ENCODE results near the gene ZBTB48. TPM values are rescaled to one million over a fixed set of nuclear protein-coding genes. Genes with fewer than 3 reads are reported as not detected.

ZBTB48 gene
- total RNA-seq, 1 experiment from 2014 or later, result 24.4 TPM

GRCh38 chr1:6603238-6603914 lies 23.6 kb downstream of the ZBTB48 start:
- Mint-ChIP-seq H3K27ac (ENCODE audit: unreplicated experiment) (peak overlapping the region; percentile 68), H3K36me3 (ENCODE audit: insufficient read depth, unreplicated experiment) (peaks cover 52% of the 10 kb centered on the region), H3K27me3 (ENCODE audit: unreplicated experiment) (no peaks in the 10 kb centered on the region), H3K4me3 (ENCODE audit: low read depth, unreplicated experiment) (peak overlapping the region; percentile 87), H3K4me1 (ENCODE audit: low read depth, unreplicated experiment) (no peaks in the 10 kb centered on the region), H3K9me3 (ENCODE audit: low read depth, unreplicated experiment) (no peaks in the 10 kb centered on the region)
- CTCF ChIA-PET, result interaction anchor here (0.5 to 0.6 kb wide), 2 partner anchors 328 to 350 kb away, joined by 3 read pairs; no protein-coding TSS in a partner anchor
- TSS peak; percentile 57 for BruUV-seq (replicated peaks)
- intact Hi-C loops (cut with micrococcal nuclease; ENCODE audit: unreplicated experiment), result loop anchor here (10.0 kb wide), 1 partner anchor 49 kb away; the partner anchor contains the start of genes NOL9 and TAS1R1
- TF ChIP-seq CTCF (IDR thresholded peaks at IDR 0.05; ENCODE audit: unreplicated experiment), result no peak
- DNase-seq, result no peak

- peak; percentile 46 for DNase-seq
- BruUV-seq (replicated peaks), result no TSS peak
- Mint-ChIP-seq H3K4me1 (ENCODE audit: low read depth, unreplicated experiment) (no peaks in the 10 kb centered on the region), H3K36me3 (ENCODE audit: insufficient read depth, unreplicated experiment) (peaks cover 45% of the 10 kb centered on the region), H3K27ac (ENCODE audit: unreplicated experiment) (peak overlapping the region; percentile 68), H3K9me3 (ENCODE audit: low read depth, unreplicated experiment) (no peaks in the 10 kb centered on the region), H3K27me3 (ENCODE audit: unreplicated experiment) (no peaks in the 10 kb centered on the region), H3K4me3 (ENCODE audit: low read depth, unreplicated experiment) (peak overlapping the region; percentile 87)
- intact Hi-C loops (cut with micrococcal nuclease; ENCODE audit: unreplicated experiment), result loop anchor here (10.0 kb wide), 1 partner anchor 49 kb away; the partner anchor contains the start of genes NOL9 and TAS1R1
- CTCF ChIA-PET, result interaction anchor here (0.5 kb wide), 1 partner anchor 349 kb away, joined by 3 read pairs; no protein-coding TSS in a partner anchor
- TF ChIP-seq CTCF (IDR thresholded peaks at IDR 0.05; ENCODE audit: unreplicated experiment), result no peak
Measured at GRCh38 chr1:6603915-6604558, 24.2 kb downstream of the ZBTB48 start.

GRCh38 chr1:6612641-6613360 lies 33.0 kb downstream of the ZBTB48 start:
- no peaks in the 10 kb centered on the region for H3K27me3 Mint-ChIP-seq (ENCODE audit: unreplicated experiment)
- no peak for TF ChIP-seq CTCF (IDR thresholded peaks at IDR 0.05; ENCODE audit: unreplicated experiment)
- H3K9me3 Mint-ChIP-seq (ENCODE audit: low read depth, unreplicated experiment), result no peaks in the 10 kb centered on the region
- peak; percentile 49 for DNase-seq
- intact Hi-C loops (cut with micrococcal nuclease; ENCODE audit: unreplicated experiment), result no loop called here
- CTCF ChIA-PET, result no interaction called here
- peak overlapping the region; percentile 91 for H3K27ac Mint-ChIP-seq (ENCODE audit: unreplicated experiment)
- BruUV-seq (replicated peaks), result TSS peak; percentile 83
- H3K4me1 Mint-ChIP-seq (ENCODE audit: low read depth, unreplicated experiment), result no peaks in the 10 kb centered on the region
- H3K4me3 Mint-ChIP-seq (ENCODE audit: low read depth, unreplicated experiment), result peak overlapping the region; percentile 93
- H3K36me3 Mint-ChIP-seq (ENCODE audit: insufficient read depth, unreplicated experiment), result peaks cover 39% of the 10 kb centered on the region

- BruUV-seq (replicated peaks), result no TSS peak
- Mint-ChIP-seq H3K9me3 (ENCODE audit: low read depth, unreplicated experiment) (no peaks in the 10 kb centered on the region), H3K4me3 (ENCODE audit: low read depth, unreplicated experiment) (peak within 1 kb of the TSS; percentile 93), H3K4me1 (ENCODE audit: low read depth, unreplicated experiment) (no peaks in the 10 kb centered on the region), H3K27me3 (ENCODE audit: unreplicated experiment) (no peaks in the 10 kb centered on the region), H3K27ac (ENCODE audit: unreplicated experiment) (peak within 1 kb of the TSS; percentile 91), H3K36me3 (ENCODE audit: insufficient read depth, unreplicated experiment) (peaks cover 40% of the 10 kb centered on the region)
- intact Hi-C loops (cut with micrococcal nuclease; ENCODE audit: unreplicated experiment), result no loop called here
- peak; percentile 98 for DNase-seq
- no peak for TF ChIP-seq CTCF (IDR thresholded peaks at IDR 0.05; ENCODE audit: unreplicated experiment)
- CTCF ChIA-PET, result interaction anchor here (0.6 kb wide), 1 partner anchor 351 kb away, joined by 3 read pairs; no protein-coding TSS in a partner anchor
Measured at GRCh38 chr1:6613361-6614018, 33.7 kb downstream of the ZBTB48 start, which contains the start of gene PHF13. Gene PHF13 (plus strand): TSS chr1:6613731. CDS start chr1:6614067, 336 bp downstream.

Measured in Calu3 (cell line).